ENCODE measurements around the gene FBF1.

DNA sequence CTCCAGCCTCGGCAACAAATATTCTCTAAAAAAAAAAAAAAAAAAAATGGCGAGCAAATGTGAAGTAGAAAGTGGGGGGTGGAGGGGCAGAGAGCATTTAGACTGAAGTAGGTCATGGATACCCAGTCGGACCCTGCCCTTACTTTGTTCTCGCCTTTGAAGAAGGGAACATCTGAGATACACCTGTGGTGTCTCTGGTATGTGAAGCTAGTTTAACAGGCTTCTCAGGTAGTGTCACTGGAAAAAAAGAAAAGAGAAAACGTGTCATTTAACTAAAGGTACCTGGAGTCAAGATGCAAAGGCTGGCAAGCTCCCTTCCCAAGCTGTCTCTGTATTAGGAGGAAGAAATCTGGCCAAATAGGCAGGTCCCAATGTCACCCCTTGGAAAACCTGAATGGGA is 8.0 kb downstream of the FBF1 start:
- TF ChIP-seq SMC3 (conservative IDR thresholded peaks at IDR 0.05; ENCODE audit: insufficient read depth, low read depth, low read length): no peak
- TF ChIP-seq BRCA1 (IDR thresholded peaks at IDR 0.05): no peak
- no peak for TF ChIP-seq BRCA1 (CRISPR knock-in tag; IDR thresholded peaks at IDR 0.05)
- TF ChIP-seq, protein P1, sequence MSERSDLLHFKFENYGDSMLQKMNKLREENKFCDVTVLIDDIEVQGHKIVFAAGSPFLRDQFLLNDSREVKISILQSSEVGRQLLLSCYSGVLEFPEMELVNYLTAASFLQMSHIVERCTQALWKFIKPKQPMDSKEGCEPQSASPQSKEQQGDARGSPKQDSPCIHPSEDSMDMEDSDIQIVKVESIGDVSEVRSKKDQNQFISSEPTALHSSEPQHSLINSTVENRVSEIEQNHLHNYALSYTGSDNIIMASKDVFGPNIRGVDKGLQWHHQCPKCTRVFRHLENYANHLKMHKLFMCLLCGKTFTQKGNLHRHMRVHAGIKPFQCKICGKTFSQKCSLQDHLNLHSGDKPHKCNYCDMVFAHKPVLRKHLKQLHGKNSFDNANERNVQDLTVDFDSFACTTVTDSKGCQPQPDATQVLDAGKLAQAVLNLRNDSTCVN (CRISPR knock-in tag; IDR thresholded peaks at IDR 0.05): no peak
